ENCODE results near the gene ZNF423. TPM values are rescaled to one million over a fixed set of nuclear protein-coding genes. Genes with fewer than 3 reads are reported as not detected.

Gene ZNF423
- total RNA-seq, 1 experiment from 2014 or later, result 0.20 TPM

GRCh38 chr16:49760815-49761214 lies 95.1 kb downstream of the ZNF423 start:
- Mint-ChIP-seq H3K4me3 (ENCODE audit: unreplicated experiment) (no peak overlapping the region), H3K27ac (ENCODE audit: unreplicated experiment) (no peak overlapping the region), H3K36me3 (ENCODE audit: insufficient read depth, unreplicated experiment) (no peaks in the 10 kb centered on the region), H3K9me3 (ENCODE audit: unreplicated experiment) (no peaks in the 10 kb centered on the region), H3K27me3 (ENCODE audit: insufficient read depth, unreplicated experiment) (peaks cover 14% of the 10 kb centered on the region), H3K4me1 (ENCODE audit: low read depth, unreplicated experiment) (no peaks in the 10 kb centered on the region)
- ChIA-PET POLR2A (no interaction called here), CTCF (no interaction called here)
- intact Hi-C loops (cut with micrococcal nuclease; ENCODE audit: unreplicated experiment), result no loop called here
- Histone ChIP-seq H3K4me3 (ENCODE audit: low read depth, low read length) (no peak overlapping the region), H3K36me3 (ENCODE audit: control insufficient read depth, insufficient read depth, low read length) (no peaks in the 10 kb centered on the region), H3K4me1 (no peaks in the 10 kb centered on the region), H3K27me3 (replicated peaks; ENCODE audit: control insufficient read depth, insufficient read depth, low read length) (no peaks in the 10 kb centered on the region; the same call in 1 of the 2 replicates), H3K9me3 (no peaks in the 10 kb centered on the region)
- TF ChIP-seq CTCF (IDR thresholded peaks at IDR 0.05; ENCODE audit: insufficient read depth in 1 of 2, low read depth in 1 of 2, low read length in 1 of 2, severe bottlenecking in 1 of 2, unreplicated experiment in 1 of 2), result no peak
- no TSS peak for BruUV-seq (replicated peaks)
- no peak for DNase-seq

GRCh38 chr16:49757559-49758069 lies 98.3 kb downstream of the ZNF423 start:
- no TSS peak for BruUV-seq (replicated peaks)
- H3K4me1 Mint-ChIP-seq (ENCODE audit: low read depth, unreplicated experiment), result no peaks in the 10 kb centered on the region
- Histone ChIP-seq H3K27me3 (replicated peaks; ENCODE audit: control insufficient read depth, insufficient read depth, low read length) (no peaks in the 10 kb centered on the region; the same call in none of the 2 replicates), H3K9me3 (no peaks in the 10 kb centered on the region), H3K4me1 (no peaks in the 10 kb centered on the region), H3K4me3 (ENCODE audit: low read depth, low read length) (no peak overlapping the region), H3K36me3 (ENCODE audit: control insufficient read depth, insufficient read depth, low read length) (no peaks in the 10 kb centered on the region)
- POLR2A ChIA-PET, result no interaction called here
- intact Hi-C loops (cut with micrococcal nuclease; ENCODE audit: unreplicated experiment), result no loop called here
- TF ChIP-seq CTCF (IDR thresholded peaks at IDR 0.05; ENCODE audit: insufficient read depth in 1 of 2, low read depth in 1 of 2, low read length in 1 of 2, severe bottlenecking in 1 of 2, unreplicated experiment in 1 of 2), result no peak
- no peak for DNase-seq
- CTCF ChIA-PET, result no interaction called here
- no peak overlapping the region for H3K27ac Mint-ChIP-seq (ENCODE audit: unreplicated experiment)
- H3K9me3 Mint-ChIP-seq (ENCODE audit: unreplicated experiment), result no peaks in the 10 kb centered on the region
- no peaks in the 10 kb centered on the region for H3K36me3 Mint-ChIP-seq (ENCODE audit: insufficient read depth, unreplicated experiment)
- peaks cover 19% of the 10 kb centered on the region for H3K27me3 Mint-ChIP-seq (ENCODE audit: insufficient read depth, unreplicated experiment)
- H3K4me3 Mint-ChIP-seq (ENCODE audit: unreplicated experiment), result no peak overlapping the region

- intact Hi-C loops (cut with micrococcal nuclease; ENCODE audit: unreplicated experiment), result no loop called here
Measured at GRCh38 chr16:49756775-49757558, 98.9 kb downstream of the ZNF423 start.

More at GRCh38 chr16:49756775-49757558, 98.9 kb downstream of the ZNF423 start:
- no peaks in the 10 kb centered on the region for H3K9me3 Mint-ChIP-seq (ENCODE audit: unreplicated experiment)
- no TSS peak for BruUV-seq (replicated peaks)
- H3K4me1 ChIP-seq, result no peaks in the 10 kb centered on the region
- no peaks in the 10 kb centered on the region for H3K36me3 Mint-ChIP-seq (ENCODE audit: insufficient read depth, unreplicated experiment)
- ChIA-PET CTCF (no interaction called here), POLR2A (no interaction called here)
- H3K36me3 ChIP-seq (ENCODE audit: control insufficient read depth, insufficient read depth, low read length), result no peaks in the 10 kb centered on the region
- TF ChIP-seq CTCF (IDR thresholded peaks at IDR 0.05; ENCODE audit: insufficient read depth in 1 of 2, low read depth in 1 of 2, low read length in 1 of 2, severe bottlenecking in 1 of 2, unreplicated experiment in 1 of 2), result no peak
- no peaks in the 10 kb centered on the region; the same call in 1 of the 2 replicates for H3K27me3 ChIP-seq (replicated peaks; ENCODE audit: control insufficient read depth, insufficient read depth, low read length)
- no peak overlapping the region for H3K4me3 ChIP-seq (ENCODE audit: low read depth, low read length)
- H3K27me3 Mint-ChIP-seq (ENCODE audit: insufficient read depth, unreplicated experiment), result peaks cover 22% of the 10 kb centered on the region
- H3K4me3 Mint-ChIP-seq (ENCODE audit: unreplicated experiment), result no peak overlapping the region
- H3K4me1 Mint-ChIP-seq (ENCODE audit: low read depth, unreplicated experiment), result no peaks in the 10 kb centered on the region
- no peak for DNase-seq
- H3K27ac Mint-ChIP-seq (ENCODE audit: unreplicated experiment), result no peak overlapping the region
- no peaks in the 10 kb centered on the region for H3K9me3 ChIP-seq
